Ishikawa (cell line): Measurements from ENCODE around the gene PEMT.

Experiments
- CEBPB ChIP-seq: IDR thresholded peaks from 2 replicates; pipeline ENCODE4 v1.6.1; 2012
- CREB1 ChIP-seq: IDR thresholded peaks from 2 replicates; pipeline ENCODE4 v1.6.1; 2012; ENCODE audit warnings: low read depth
- EGR1 ChIP-seq: IDR thresholded peaks from 2 replicates; pipeline ENCODE4 v1.6.1; 2012
- EP300 ChIP-seq: IDR thresholded peaks from 2 replicates; pipeline ENCODE4 v1.6.1; 2012; ENCODE audit warnings: borderline replicate concordance
- FOXM1 ChIP-seq: IDR thresholded peaks from 2 replicates; pipeline ENCODE4 v1.6.1; 2012; ENCODE audit warnings: low read depth, borderline replicate concordance
- MAX ChIP-seq: IDR thresholded peaks from 2 replicates; pipeline ENCODE4 v1.6.1; 2012
- NFIC ChIP-seq: IDR thresholded peaks from 2 replicates; pipeline ENCODE4 v1.6.1; 2012
- RAD21 ChIP-seq: IDR thresholded peaks from 2 replicates; pipeline ENCODE4 v1.6.1; 2012; ENCODE audit warnings: low read depth
- REST ChIP-seq: IDR thresholded peaks from 2 replicates; pipeline ENCODE4 v1.6.1; 2012; ENCODE audit warnings: low read depth, mild to moderate bottlenecking
- TAF1 ChIP-seq: IDR thresholded peaks from 2 replicates; pipeline ENCODE4 v1.6.1; 2012; ENCODE audit warnings: low read depth, mild to moderate bottlenecking
- TCF12 ChIP-seq: IDR thresholded peaks from 2 replicates; pipeline ENCODE4 v1.6.1; 2012; ENCODE audit warnings: low read depth
- TEAD4 ChIP-seq: IDR thresholded peaks from 2 replicates; pipeline ENCODE4 v1.6.1; 2012
- YY1 ChIP-seq: IDR thresholded peaks from 2 replicates; pipeline ENCODE4 v1.6.1; 2012; ENCODE audit warnings: low read depth
- ZBTB7A ChIP-seq: IDR thresholded peaks from 2 replicates; pipeline ENCODE4 v1.6.1; 2012; ENCODE audit warnings: low read depth

Gene PEMT

GRCh38 chr17:17462048-17462824, 129.3 kb downstream of the PEMT start:
- TF ChIP-seq RAD21 = no peak
- no peak for TF ChIP-seq YY1
- no peak for TF ChIP-seq EP300
- no peak for TF ChIP-seq NFIC
- TF ChIP-seq TCF12 = no peak
- TF ChIP-seq EGR1 = no peak
- TF ChIP-seq TAF1 = no peak

GRCh38 chr17:17460038-17460437, 131.5 kb downstream of the PEMT start:
- no peak for TF ChIP-seq TEAD4
- TF ChIP-seq ZBTB7A = no peak

- TF ChIP-seq EGR1 (no peak), MAX (no peak), TAF1 (no peak), NFIC (no peak), EP300 (no peak), ZBTB7A (no peak), CEBPB (no peak), REST (no peak)
These were observed 133.8 kb downstream of the PEMT start for GRCh38 chr17:17457680-17458079.

- no peak for TF ChIP-seq EP300
- no peak for TF ChIP-seq REST
- TF ChIP-seq TCF12 = no peak
- TF ChIP-seq EGR1 = no peak
- no peak for TF ChIP-seq TAF1
- TF ChIP-seq TEAD4 = no peak
- no peak for TF ChIP-seq FOXM1
- no peak for TF ChIP-seq MAX
- TF ChIP-seq YY1 = no peak
- no peak for TF ChIP-seq NFIC
- no peak for TF ChIP-seq ZBTB7A
- TF ChIP-seq CEBPB = no peak
- TF ChIP-seq CREB1 = no peak
These were observed 135.3 kb downstream of the PEMT start for GRCh38 chr17:17456251-17456650.
